ENCODE measurements around the gene ERGIC1.
A peak's percentile ranks its signal among the peaks of the same experiment; 100 is the strongest.
"Not testable (repeated sequence)": the region's sequence is repeated elsewhere in the genome, so short reads cannot be mapped to it uniquely, and the experiment has no call there.

ERGIC1 gene

GRCh38 chr5:172883066-172883465, 49.0 kb downstream of the ERGIC1 start:
- no peak for DNase-seq

GRCh38 chr5:172885597-172886340, 51.7 kb downstream of the ERGIC1 start:
- no peak for DNase-seq

GRCh38 chr5:172886476-172886875, 52.4 kb downstream of the ERGIC1 start:
- no peak for DNase-seq

GRCh38 chr5:172886974-172887501, 53.0 kb downstream of the ERGIC1 start:
- peak; percentile 69 for DNase-seq

- no peak for DNase-seq
Observed at GRCh38 chr5:172887692-172888091, 53.6 kb downstream of the ERGIC1 start.

- DNase-seq, result no peak
Observed at GRCh38 chr5:172890659-172891058, 56.6 kb downstream of the ERGIC1 start.

GRCh38 chr5:172891716-172892421, 57.8 kb downstream of the ERGIC1 start:
- DNase-seq, result no peak

GRCh38 chr5:172892713-172893112, 58.7 kb downstream of the ERGIC1 start:
- DNase-seq, result no peak

- DNase-seq, result no peak
Observed at GRCh38 chr5:172894767-172895388, 60.8 kb downstream of the ERGIC1 start.

GRCh38 chr5:172895549-172895948, 61.5 kb downstream of the ERGIC1 start:
- DNase-seq, result no peak

GRCh38 chr5:172896465-172896864, 62.4 kb downstream of the ERGIC1 start:
- DNase-seq, result no peak

GRCh38 chr5:172897067-172897466, 63.0 kb downstream of the ERGIC1 start:
- DNase-seq, result not testable (repeated sequence)

GRCh38 chr5:172897481-172898217, 63.6 kb downstream of the ERGIC1 start:
- DNase-seq, result peak; percentile 64

- no peak for DNase-seq
Observed at GRCh38 chr5:172898218-172898842, 64.3 kb downstream of the ERGIC1 start.

GRCh38 chr5:172898843-172899369, 64.9 kb downstream of the ERGIC1 start:
- no peak for DNase-seq

GRCh38 chr5:172899436-172899835, 65.4 kb downstream of the ERGIC1 start:
- DNase-seq, result no peak

- DNase-seq, result no peak
Observed at GRCh38 chr5:172901012-172901780, 67.1 kb downstream of the ERGIC1 start.

- DNase-seq, result peak; percentile 37
Observed at GRCh38 chr5:172901788-172902496, 67.9 kb downstream of the ERGIC1 start.

GRCh38 chr5:172902497-172903472, 68.7 kb downstream of the ERGIC1 start:
- DNase-seq, result peak; percentile 70

Data from T1000 (cell line).